CD4-positive, alpha-beta T cell (primary cell): ENCODE measurements around the gene NFIA. TPM values are rescaled to one million over a fixed set of nuclear protein-coding genes. Genes with fewer than 3 reads are reported as not detected.

Experiments used
- ATAC-seq: fragments of 200-7000 bp; cut with Tn5 transposase; one replicate; pipeline ENCODE4 v1.10.0; 2022; ENCODE audit warnings: mild to moderate bottlenecking; ENCODE audit not compliant: poor library complexity
- CTCF ChIA-PET: fragments of 350-600 bp; sonication (Branson Sonifier 250); formaldehyde crosslinking; loops from one replicate; lab custom pipeline; 2021; ENCODE audit warnings: antibody characterized with exemption, inconsistent platforms; lab: Charles Lee
- POLR2A ChIA-PET: fragments of 350-600 bp; sonication (Branson Sonifier 250); formaldehyde crosslinking; loops from one replicate; lab custom pipeline; 2021; ENCODE audit warnings: antibody characterized with exemption, inconsistent platforms; lab: Charles Lee
- DNase-seq, 14 experiments: peaks; one replicate each; pipeline ENCODE4 v3.0.0-alpha.2; 2013 to 2020; ENCODE audit warnings: mixed read lengths in 2 of 14
- H3K27ac ChIP-seq, 2 donors: one replicate each; pipeline versions ENCODE4 v1.5.1 to v1.7.0; 2013; ENCODE audit warnings: low read length in 2 of 2, low read depth in 1 of 2, mild to moderate bottlenecking in 1 of 2
- H3K27me3 ChIP-seq, 2 experiments: 1 replicate in 1 of 2; 2 replicates in 1 of 2; pipeline versions ENCODE4 v1.6.1 to v1.7.0; 2013; ENCODE audit warnings: low read length in 2 of 2, control low read depth in 1 of 2, mild to moderate bottlenecking in 1 of 2, moderate library complexity in 1 of 2; ENCODE audit not compliant: insufficient read depth in 2 of 2, control insufficient read depth in 1 of 2
- H3K36me3 ChIP-seq: one replicate; pipeline ENCODE4 v1.6.1; 2013; ENCODE audit warnings: low read length, control low read depth; ENCODE audit not compliant: insufficient read depth
- H3K4me1 ChIP-seq: one replicate; pipeline ENCODE4 v1.6.1; 2013; ENCODE audit warnings: low read length, control low read depth; ENCODE audit not compliant: insufficient read depth
- H3K4me3 ChIP-seq: one replicate; pipeline ENCODE4 v1.5.1; 2013; ENCODE audit warnings: mild to moderate bottlenecking, low read length, moderate library complexity
- H3K9me3 ChIP-seq, 2 experiments: 1 replicate in 1 of 2; 2 replicates in 1 of 2; pipeline versions ENCODE4 v1.6.1 to v1.7.0; 2013; ENCODE audit warnings: low read length in 2 of 2, mild to moderate bottlenecking in 2 of 2, control low read depth in 1 of 2, moderate library complexity in 1 of 2; ENCODE audit not compliant: control insufficient read depth in 1 of 2, insufficient read depth in 1 of 2
- H3K27ac Mint-ChIP-seq: one replicate; pipeline ENCODE4 v1.8.0; 2020; ENCODE audit warnings: mixed read lengths
- H3K27me3 Mint-ChIP-seq: one replicate; pipeline ENCODE4 v1.8.0; 2021; ENCODE audit warnings: mixed read lengths
- H3K36me3 Mint-ChIP-seq: one replicate; pipeline ENCODE4 v1.8.0; 2021; ENCODE audit warnings: low read depth, mixed read lengths
- H3K4me1 Mint-ChIP-seq: one replicate; pipeline ENCODE4 v1.8.0; 2021; ENCODE audit warnings: low read depth, mixed read lengths
- H3K4me3 Mint-ChIP-seq: one replicate; pipeline ENCODE4 v1.8.0; 2020; ENCODE audit warnings: mild to moderate bottlenecking, mixed read lengths
- H3K9me3 Mint-ChIP-seq: one replicate; pipeline ENCODE4 v1.8.0; 2020; ENCODE audit warnings: mixed read lengths
- intact Hi-C, 2 experiments: fragments of 100-400 bp; cut with DNase I in 1 of 2; cut with micrococcal nuclease in 1 of 2; formaldehyde crosslinking; loops; one replicate each; pipeline versions ENCODE4 v1.15.1 to v1.9.0; 2023 to 2025; cut with DNase I, micrococcal nuclease
- total RNA-seq, 174 experiments: library from RNA in 2 of 174; stranded (reverse) in 2 of 174; gene quantifications; one replicate each; pipeline ENCODE4 v1.2.3 and lab custom pipeline; 2021 to 2026
- TF ChIP-seq, protein P1 (sequence below): fragments of 200-600 bp; IDR thresholded peaks from one replicate; pipeline ENCODE4 v1.8.0; 2022; ENCODE audit warnings: antibody characterized with exemption, mild to moderate bottlenecking

Gene NFIA
- total RNA-seq, 2 experiments from 2014 or later = 4.8 to 5.9 TPM

DNA sequence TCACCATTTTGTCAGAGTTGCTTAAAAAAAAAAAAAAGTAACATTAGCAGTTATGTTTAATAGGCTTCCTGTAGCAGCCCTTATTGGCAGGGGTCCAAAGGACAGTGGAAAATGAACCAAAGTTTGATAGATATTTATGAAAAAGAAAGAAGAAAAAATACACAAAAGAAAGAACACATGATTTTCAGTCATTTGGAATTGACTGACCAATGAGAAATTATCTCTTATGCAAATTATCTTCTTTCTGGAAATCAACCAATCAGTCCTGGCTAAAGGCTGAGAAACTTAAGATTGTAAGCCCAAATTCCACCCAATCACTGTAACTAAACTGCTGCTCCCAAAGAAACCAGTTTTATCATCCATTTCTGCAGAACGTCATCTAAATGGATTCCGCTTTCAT is 360.2 kb downstream of the NFIA start:
- TF ChIP-seq, protein P1, sequence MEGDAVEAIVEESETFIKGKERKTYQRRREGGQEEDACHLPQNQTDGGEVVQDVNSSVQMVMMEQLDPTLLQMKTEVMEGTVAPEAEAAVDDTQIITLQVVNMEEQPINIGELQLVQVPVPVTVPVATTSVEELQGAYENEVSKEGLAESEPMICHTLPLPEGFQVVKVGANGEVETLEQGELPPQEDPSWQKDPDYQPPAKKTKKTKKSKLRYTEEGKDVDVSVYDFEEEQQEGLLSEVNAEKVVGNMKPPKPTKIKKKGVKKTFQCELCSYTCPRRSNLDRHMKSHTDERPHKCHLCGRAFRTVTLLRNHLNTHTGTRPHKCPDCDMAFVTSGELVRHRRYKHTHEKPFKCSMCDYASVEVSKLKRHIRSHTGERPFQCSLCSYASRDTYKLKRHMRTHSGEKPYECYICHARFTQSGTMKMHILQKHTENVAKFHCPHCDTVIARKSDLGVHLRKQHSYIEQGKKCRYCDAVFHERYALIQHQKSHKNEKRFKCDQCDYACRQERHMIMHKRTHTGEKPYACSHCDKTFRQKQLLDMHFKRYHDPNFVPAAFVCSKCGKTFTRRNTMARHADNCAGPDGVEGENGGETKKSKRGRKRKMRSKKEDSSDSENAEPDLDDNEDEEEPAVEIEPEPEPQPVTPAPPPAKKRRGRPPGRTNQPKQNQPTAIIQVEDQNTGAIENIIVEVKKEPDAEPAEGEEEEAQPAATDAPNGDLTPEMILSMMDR = no peak
- H3K27ac Mint-ChIP-seq = no peak overlapping the region
- H3K4me3 Mint-ChIP-seq = no peak overlapping the region
- H3K4me3 ChIP-seq = no peak overlapping the region
- no peak overlapping the region for H3K27ac ChIP-seq
- H3K4me1 Mint-ChIP-seq = no peaks in the 10 kb centered on the region
- H3K27me3 ChIP-seq = no peaks in the 10 kb centered on the region
- ATAC-seq (no peak), DNase-seq (no peak)
- H3K4me1 ChIP-seq = no peaks in the 10 kb centered on the region
- no peaks in the 10 kb centered on the region for H3K36me3 ChIP-seq
- no peaks in the 10 kb centered on the region for H3K9me3 ChIP-seq
- no peaks in the 10 kb centered on the region for H3K36me3 Mint-ChIP-seq
- no peaks in the 10 kb centered on the region for H3K27me3 Mint-ChIP-seq
- ChIA-PET POLR2A (no interaction called here), CTCF (no interaction called here)
- H3K9me3 Mint-ChIP-seq = no peaks in the 10 kb centered on the region
- intact Hi-C loops = no loop called here

DNA sequence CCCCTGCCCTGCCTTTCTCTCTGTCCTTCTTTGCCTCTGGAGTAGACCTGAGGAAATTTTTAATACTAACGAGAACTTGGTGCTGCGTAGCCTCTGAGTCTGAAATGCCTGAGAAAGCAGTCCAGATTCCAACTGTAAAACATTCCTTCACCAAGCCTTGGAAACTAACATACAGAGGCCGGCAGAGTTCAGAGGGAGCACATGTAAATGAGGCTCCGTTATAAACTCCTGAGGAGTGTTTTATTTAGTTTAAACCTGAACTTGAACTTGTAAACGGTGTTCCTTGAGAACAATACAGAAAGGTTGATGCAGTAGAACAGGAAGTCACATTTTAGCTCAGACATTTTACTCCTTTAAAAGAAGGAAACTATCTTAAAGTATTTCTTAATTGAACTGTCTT is 361.9 kb downstream of the NFIA start:
- ATAC-seq (no peak), DNase-seq (no peak)
- Histone ChIP-seq H3K4me1 (no peaks in the 10 kb centered on the region), H3K36me3 (no peaks in the 10 kb centered on the region), H3K4me3 (no peak overlapping the region), H3K27ac (no peak overlapping the region), H3K27me3 (no peaks in the 10 kb centered on the region), H3K9me3 (no peaks in the 10 kb centered on the region)
- intact Hi-C loops = no loop called here
- Mint-ChIP-seq H3K4me1 (no peaks in the 10 kb centered on the region), H3K36me3 (no peaks in the 10 kb centered on the region), H3K27me3 (no peaks in the 10 kb centered on the region), H3K27ac (no peak overlapping the region), H3K9me3 (no peaks in the 10 kb centered on the region), H3K4me3 (no peak overlapping the region)
- POLR2A ChIA-PET = no interaction called here
- TF ChIP-seq, protein P1 = no peak
- CTCF ChIA-PET = interaction anchor here (0.6 kb wide), 1 partner anchor 65 kb away, joined by 3 read pairs; no protein-coding TSS in a partner anchor

DNA sequence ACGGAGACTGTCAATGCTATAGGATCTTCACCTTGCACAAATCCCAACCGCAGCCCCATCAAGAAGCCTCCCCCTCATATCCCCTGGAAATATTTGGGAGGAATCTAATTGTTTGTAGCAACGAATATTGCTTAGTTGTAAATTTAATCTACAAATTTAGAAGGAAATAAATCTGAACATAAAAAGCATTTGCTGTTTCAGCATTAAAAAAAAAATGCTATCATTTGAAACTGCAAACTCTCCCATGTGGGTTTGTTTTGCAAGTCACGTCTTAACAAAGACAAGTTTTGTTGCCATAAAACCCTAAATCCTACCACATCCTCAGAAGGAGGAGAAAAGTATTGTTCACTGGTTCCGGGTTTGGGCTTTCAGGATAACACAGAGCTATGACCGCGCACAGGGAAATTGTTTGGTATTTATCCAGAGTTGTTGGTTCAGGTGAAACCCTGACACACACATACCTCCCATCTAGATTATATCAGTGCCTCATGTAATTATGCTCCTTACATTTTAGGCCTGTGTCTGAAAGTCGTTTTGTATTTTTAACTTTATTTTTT is 363.0 kb downstream of the NFIA start:
- H3K4me3 Mint-ChIP-seq = no peak overlapping the region
- H3K4me3 ChIP-seq = no peak overlapping the region
- TF ChIP-seq, protein P1 = no peak
- H3K36me3 Mint-ChIP-seq = no peaks in the 10 kb centered on the region
- no peaks in the 10 kb centered on the region for H3K4me1 Mint-ChIP-seq
- H3K27me3 ChIP-seq = no peaks in the 10 kb centered on the region
- POLR2A ChIA-PET = no interaction called here
- no peaks in the 10 kb centered on the region for H3K9me3 Mint-ChIP-seq
- H3K36me3 ChIP-seq = no peaks in the 10 kb centered on the region
- H3K4me1 ChIP-seq = no peaks in the 10 kb centered on the region
- DNase-seq = no peak
- CTCF ChIA-PET = no interaction called here
- no peak for ATAC-seq
- no peak overlapping the region for H3K27ac Mint-ChIP-seq
- no peaks in the 10 kb centered on the region for H3K9me3 ChIP-seq
- H3K27me3 Mint-ChIP-seq = no peaks in the 10 kb centered on the region
- intact Hi-C loops = no loop called here
- H3K27ac ChIP-seq = no peak overlapping the region
